ENCODE results near the gene CSGALNACT2. TPM values are rescaled to one million over a fixed set of nuclear protein-coding genes. Genes with fewer than 3 reads are reported as not detected.

Gene CSGALNACT2
- total and polyA plus RNA-seq, 10 of the 15 experiments (the other 5 are each of a cell fraction or from before 2014, with no cell fraction given): 2.5 to 12.6 (median 8.7) TPM

DNA sequence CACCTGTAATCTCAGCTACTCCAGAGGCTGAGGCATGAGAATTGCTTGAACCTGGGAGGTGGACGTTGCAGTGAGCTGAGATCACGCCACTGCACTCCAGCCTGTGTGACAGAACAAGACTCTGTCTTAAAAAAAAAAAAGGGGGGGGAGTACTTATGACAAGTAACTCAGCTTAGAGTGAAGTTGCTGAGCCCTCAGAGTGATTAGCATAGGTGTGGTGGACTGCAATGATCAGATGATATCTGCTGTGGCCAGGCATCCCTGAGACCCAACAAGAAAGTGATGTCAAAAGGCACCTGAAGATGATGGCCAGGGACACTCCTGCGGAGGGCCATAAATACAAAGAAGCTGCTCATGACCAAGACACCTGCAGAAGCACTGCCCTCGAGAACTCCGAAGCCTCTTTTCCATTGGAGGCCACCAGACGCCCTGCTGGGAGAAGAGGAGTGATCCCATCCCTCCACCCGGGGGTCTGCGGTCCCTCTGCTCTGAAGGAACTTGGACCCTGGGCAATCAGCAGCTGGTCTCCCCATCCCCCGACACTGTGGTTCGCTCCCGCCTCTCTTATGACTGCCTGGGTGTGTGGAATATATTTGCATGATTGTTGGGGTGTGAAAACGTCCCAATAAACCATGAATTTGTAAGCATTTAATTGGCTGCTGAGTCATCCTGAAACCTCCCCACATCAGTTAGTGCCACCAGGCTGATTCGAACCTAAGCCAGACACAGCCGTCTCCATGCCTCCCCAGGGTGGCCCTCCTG is 82.6 kb downstream of the CSGALNACT2 start (continued):
- TF ChIP-seq, protein P1, sequence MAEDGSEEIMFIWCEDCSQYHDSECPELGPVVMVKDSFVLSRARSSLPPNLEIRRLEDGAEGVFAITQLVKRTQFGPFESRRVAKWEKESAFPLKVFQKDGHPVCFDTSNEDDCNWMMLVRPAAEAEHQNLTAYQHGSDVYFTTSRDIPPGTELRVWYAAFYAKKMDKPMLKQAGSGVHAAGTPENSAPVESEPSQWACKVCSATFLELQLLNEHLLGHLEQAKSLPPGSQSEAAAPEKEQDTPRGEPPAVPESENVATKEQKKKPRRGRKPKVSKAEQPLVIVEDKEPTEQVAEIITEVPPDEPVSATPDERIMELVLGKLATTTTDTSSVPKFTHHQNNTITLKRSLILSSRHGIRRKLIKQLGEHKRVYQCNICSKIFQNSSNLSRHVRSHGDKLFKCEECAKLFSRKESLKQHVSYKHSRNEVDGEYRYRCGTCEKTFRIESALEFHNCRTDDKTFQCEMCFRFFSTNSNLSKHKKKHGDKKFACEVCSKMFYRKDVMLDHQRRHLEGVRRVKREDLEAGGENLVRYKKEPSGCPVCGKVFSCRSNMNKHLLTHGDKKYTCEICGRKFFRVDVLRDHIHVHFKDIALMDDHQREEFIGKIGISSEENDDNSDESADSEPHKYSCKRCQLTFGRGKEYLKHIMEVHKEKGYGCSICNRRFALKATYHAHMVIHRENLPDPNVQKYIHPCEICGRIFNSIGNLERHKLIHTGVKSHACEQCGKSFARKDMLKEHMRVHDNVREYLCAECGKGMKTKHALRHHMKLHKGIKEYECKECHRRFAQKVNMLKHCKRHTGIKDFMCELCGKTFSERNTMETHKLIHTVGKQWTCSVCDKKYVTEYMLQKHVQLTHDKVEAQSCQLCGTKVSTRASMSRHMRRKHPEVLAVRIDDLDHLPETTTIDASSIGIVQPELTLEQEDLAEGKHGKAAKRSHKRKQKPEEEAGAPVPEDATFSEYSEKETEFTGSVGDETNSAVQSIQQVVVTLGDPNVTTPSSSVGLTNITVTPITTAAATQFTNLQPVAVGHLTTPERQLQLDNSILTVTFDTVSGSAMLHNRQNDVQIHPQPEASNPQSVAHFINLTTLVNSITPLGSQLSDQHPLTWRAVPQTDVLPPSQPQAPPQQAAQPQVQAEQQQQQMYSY (CRISPR knock-in tag; IDR thresholded peaks at IDR 0.05): no peak
- TF ChIP-seq GABPA (IDR thresholded peaks at IDR 0.05; ENCODE audit: low read depth) (no peak), HCFC1 (IDR thresholded peaks at IDR 0.05; ENCODE audit: low read length) (no peak), SREBF2 (IDR thresholded peaks at IDR 0.05; ENCODE audit: low read length) (no peak), RAD51 (IDR thresholded peaks at IDR 0.05) (no peak), MXI1 (IDR thresholded peaks at IDR 0.05; ENCODE audit: low read depth, low read length) (no peak), LARP7 (IDR thresholded peaks at IDR 0.05) (no peak), NBN (IDR thresholded peaks at IDR 0.05) (0 out of 2 replicates have a peak, but pooled peaks have one; percentile 11), CEBPB (IDR thresholded peaks at IDR 0.05; ENCODE audit: borderline replicate concordance in 1 of 2, low read depth in 2 of 2, low read length in 2 of 2) (no peak), NR2F1 (conservative IDR thresholded peaks at IDR 0.05) (peak; percentile 61; the same call in 1 of the 2 replicates), NFYA (IDR thresholded peaks at IDR 0.05; ENCODE audit: borderline replicate concordance, low read depth, low read length) (no peak), SUZ12 (IDR thresholded peaks at IDR 0.05; ENCODE audit: unreplicated experiment) (no peak), POLR2AphosphoS2 (IDR thresholded peaks at IDR 0.05; ENCODE audit: low read depth, low read length) (no peak), BCL11A (IDR thresholded peaks at IDR 0.05; ENCODE audit: low read depth, low read length) (peak; percentile 69; the same call in 1 of the 2 replicates), EP300 (IDR thresholded peaks at IDR 0.05; ENCODE audit: borderline replicate concordance in 1 of 2, control insufficient read depth in 1 of 2, low read depth in 2 of 2, low read length in 2 of 2) (no peak), CHD2 (IDR thresholded peaks at IDR 0.05; ENCODE audit: borderline replicate concordance, low read depth, low read length) (0 out of 2 replicates have a peak, but pooled peaks have one; percentile 12), ZBED1 (IDR thresholded peaks at IDR 0.05; ENCODE audit: borderline replicate concordance) (no peak), TCF12 (IDR thresholded peaks at IDR 0.05; ENCODE audit: low read depth, low read length) (peak; percentile 35; the same call in 1 of the 2 replicates), RFX5 (IDR thresholded peaks at IDR 0.05; ENCODE audit: low read depth, low read length) (no peak)
- TF ChIP-seq, protein P2, sequence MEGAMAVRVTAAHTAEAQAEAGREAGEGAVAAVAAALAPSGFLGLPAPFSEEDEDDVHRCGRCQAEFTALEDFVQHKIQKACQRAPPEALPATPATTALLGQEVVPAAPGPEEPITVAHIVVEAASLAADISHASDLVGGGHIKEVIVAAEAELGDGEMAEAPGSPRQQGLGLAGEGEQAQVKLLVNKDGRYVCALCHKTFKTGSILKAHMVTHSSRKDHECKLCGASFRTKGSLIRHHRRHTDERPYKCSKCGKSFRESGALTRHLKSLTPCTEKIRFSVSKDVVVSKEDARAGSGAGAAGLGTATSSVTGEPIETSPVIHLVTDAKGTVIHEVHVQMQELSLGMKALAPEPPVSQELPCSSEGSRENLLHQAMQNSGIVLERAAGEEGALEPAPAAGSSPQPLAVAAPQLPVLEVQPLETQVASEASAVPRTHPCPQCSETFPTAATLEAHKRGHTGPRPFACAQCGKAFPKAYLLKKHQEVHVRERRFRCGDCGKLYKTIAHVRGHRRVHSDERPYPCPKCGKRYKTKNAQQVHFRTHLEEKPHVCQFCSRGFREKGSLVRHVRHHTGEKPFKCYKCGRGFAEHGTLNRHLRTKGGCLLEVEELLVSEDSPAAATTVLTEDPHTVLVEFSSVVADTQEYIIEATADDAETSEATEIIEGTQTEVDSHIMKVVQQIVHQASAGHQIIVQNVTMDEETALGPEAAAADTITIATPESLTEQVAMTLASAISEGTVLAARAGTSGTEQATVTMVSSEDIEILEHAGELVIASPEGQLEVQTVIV (IDR thresholded peaks at IDR 0.05; ENCODE audit: borderline replicate concordance, partially characterized antibody): no peak
- TF ChIP-seq, protein P3, sequence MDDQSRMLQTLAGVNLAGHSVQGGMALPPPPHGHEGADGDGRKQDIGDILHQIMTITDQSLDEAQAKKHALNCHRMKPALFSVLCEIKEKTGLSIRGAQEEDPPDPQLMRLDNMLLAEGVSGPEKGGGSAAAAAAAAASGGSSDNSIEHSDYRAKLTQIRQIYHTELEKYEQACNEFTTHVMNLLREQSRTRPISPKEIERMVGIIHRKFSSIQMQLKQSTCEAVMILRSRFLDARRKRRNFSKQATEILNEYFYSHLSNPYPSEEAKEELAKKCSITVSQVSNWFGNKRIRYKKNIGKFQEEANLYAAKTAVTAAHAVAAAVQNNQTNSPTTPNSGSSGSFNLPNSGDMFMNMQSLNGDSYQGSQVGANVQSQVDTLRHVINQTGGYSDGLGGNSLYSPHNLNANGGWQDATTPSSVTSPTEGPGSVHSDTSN (IDR thresholded peaks at IDR 0.05; ENCODE audit: insufficient replicate concordance, low read depth, low read length): no peak
- TF ChIP-seq, protein P4, sequence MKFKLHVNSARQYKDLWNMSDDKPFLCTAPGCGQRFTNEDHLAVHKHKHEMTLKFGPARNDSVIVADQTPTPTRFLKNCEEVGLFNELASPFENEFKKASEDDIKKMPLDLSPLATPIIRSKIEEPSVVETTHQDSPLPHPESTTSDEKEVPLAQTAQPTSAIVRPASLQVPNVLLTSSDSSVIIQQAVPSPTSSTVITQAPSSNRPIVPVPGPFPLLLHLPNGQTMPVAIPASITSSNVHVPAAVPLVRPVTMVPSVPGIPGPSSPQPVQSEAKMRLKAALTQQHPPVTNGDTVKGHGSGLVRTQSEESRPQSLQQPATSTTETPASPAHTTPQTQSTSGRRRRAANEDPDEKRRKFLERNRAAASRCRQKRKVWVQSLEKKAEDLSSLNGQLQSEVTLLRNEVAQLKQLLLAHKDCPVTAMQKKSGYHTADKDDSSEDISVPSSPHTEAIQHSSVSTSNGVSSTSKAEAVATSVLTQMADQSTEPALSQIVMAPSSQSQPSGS (IDR thresholded peaks at IDR 0.05; ENCODE audit: low read length): no peak
